Progenitor cell of endocrine pancreas (in vitro differentiated cells): Measurements from ENCODE around the gene PEX19. TPM values are rescaled to one million over a fixed set of nuclear protein-coding genes. Genes with fewer than 3 reads are reported as not detected.

ENCODE experiments used
- DNase-seq: peaks from one replicate; pipeline ENCODE4 v3.0.0; 2021; ENCODE audit warnings: low spot score; ENCODE audit not compliant: unreplicated experiment
- H3K27ac Mint-ChIP-seq: 2 replicates; pipeline ENCODE4 v1.8.0; 2021; ENCODE audit warnings: mild to moderate bottlenecking, moderate library complexity, mixed read lengths
- H3K27me3 Mint-ChIP-seq: 2 replicates; pipeline ENCODE4 v1.8.0; 2021; ENCODE audit warnings: mixed read lengths
- H3K36me3 Mint-ChIP-seq: 2 replicates; pipeline ENCODE4 v1.8.0; 2022; ENCODE audit warnings: mixed read lengths; ENCODE audit not compliant: insufficient read depth
- H3K4me1 Mint-ChIP-seq: 2 replicates; pipeline ENCODE4 v1.8.0; 2021; ENCODE audit warnings: low read depth, mixed read lengths
- H3K4me3 Mint-ChIP-seq: 2 replicates; pipeline ENCODE4 v1.8.0; 2021; ENCODE audit warnings: low read depth, mild to moderate bottlenecking, moderate library complexity, mixed read lengths
- H3K9me3 Mint-ChIP-seq: 2 replicates; pipeline ENCODE4 v1.8.0; 2021; ENCODE audit warnings: low read depth, mixed read lengths
- total RNA-seq: library from RNA; stranded (reverse); gene quantifications from 2 replicates; pipeline ENCODE4 v1.2.1, GENCODE V29; 2021
- TF ChIP-seq, protein P1 (sequence below): fragments of 200-600 bp; sonication (generic); IDR thresholded peaks from one replicate; pipeline ENCODE4 v1.5.0; 2021; ENCODE audit warnings: antibody characterized with exemption, mild to moderate bottlenecking; ENCODE audit not compliant: unreplicated experiment

The PEX19 gene
- total RNA-seq, 1 donor from 2014 or later: 73.8 TPM

DNA sequence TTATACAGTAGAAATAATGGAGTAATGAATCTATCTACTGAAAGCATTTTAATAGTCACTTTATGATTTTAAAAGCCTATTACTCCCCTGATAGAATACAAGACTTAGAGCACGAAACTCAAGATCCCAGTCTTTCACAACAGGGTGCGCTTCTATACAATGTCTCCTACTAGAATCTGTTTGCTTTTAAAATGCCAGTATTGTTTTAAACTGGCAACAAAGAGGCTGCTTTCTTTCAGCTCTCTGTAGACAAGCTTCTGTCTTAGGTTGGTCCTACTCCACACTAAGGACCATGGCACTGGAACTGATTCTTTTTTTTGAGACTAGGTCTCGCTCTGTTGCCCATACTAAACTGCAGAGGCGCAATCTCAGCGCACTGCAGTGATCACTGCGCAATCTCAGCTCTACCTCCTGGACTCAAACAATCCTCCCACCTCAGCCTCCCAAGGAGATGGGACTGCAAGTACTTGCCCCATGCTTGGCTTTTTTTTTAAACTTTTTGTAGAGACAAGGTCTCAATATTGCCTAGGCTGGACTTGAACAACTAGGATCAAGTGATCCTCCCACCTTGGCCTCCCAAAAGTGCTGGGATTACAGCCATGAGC lies 27.4 kb downstream of the PEX19 start:
- no peaks in the 10 kb centered on the region for H3K27me3 Mint-ChIP-seq
- TF ChIP-seq, protein P1, sequence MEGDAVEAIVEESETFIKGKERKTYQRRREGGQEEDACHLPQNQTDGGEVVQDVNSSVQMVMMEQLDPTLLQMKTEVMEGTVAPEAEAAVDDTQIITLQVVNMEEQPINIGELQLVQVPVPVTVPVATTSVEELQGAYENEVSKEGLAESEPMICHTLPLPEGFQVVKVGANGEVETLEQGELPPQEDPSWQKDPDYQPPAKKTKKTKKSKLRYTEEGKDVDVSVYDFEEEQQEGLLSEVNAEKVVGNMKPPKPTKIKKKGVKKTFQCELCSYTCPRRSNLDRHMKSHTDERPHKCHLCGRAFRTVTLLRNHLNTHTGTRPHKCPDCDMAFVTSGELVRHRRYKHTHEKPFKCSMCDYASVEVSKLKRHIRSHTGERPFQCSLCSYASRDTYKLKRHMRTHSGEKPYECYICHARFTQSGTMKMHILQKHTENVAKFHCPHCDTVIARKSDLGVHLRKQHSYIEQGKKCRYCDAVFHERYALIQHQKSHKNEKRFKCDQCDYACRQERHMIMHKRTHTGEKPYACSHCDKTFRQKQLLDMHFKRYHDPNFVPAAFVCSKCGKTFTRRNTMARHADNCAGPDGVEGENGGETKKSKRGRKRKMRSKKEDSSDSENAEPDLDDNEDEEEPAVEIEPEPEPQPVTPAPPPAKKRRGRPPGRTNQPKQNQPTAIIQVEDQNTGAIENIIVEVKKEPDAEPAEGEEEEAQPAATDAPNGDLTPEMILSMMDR: no peak
- no peaks in the 10 kb centered on the region for H3K9me3 Mint-ChIP-seq
- H3K36me3 Mint-ChIP-seq: peaks cover 5% of the 10 kb centered on the region
- no peak for DNase-seq
- peak overlapping the region; percentile 43 for H3K27ac Mint-ChIP-seq
- no peak overlapping the region for H3K4me3 Mint-ChIP-seq
- H3K4me1 Mint-ChIP-seq: peaks cover 30% of the 10 kb centered on the region

DNA sequence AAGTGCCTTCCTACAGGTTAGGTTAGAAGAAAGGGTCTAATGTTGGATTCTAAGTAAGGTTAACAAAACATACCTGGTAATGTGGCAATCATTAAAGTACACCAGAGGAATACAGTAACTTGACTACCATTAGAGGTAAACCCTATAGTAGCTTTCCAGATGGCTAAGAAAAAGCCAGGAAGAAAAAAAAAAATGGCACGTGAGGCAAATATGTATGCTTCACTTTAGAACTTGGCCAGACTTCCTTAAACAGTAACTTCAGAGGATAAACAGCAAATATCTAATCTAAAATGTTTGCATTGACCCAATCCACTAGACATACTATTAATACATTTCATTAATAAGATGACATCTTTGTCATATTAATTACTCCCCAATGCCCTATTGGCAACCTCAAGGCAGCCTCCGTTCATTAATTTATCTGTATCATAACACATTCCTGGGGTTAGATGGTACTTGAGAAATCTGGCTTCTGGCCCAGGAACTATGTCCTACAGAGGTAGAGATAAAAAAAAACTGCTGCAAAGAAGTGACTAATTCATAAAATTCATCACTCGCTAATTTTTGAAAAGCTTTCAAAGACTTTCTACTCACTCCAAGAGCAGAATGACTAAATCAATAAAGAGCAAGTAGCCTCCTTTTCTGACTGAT lies 28.4 kb downstream of the PEX19 start:
- Mint-ChIP-seq H3K27ac (no peak overlapping the region), H3K9me3 (no peaks in the 10 kb centered on the region), H3K4me1 (peaks cover 35% of the 10 kb centered on the region), H3K4me3 (no peak overlapping the region), H3K27me3 (no peaks in the 10 kb centered on the region), H3K36me3 (peaks cover 5% of the 10 kb centered on the region)
- DNase-seq: no peak
- TF ChIP-seq, protein P1: no peak

DNA sequence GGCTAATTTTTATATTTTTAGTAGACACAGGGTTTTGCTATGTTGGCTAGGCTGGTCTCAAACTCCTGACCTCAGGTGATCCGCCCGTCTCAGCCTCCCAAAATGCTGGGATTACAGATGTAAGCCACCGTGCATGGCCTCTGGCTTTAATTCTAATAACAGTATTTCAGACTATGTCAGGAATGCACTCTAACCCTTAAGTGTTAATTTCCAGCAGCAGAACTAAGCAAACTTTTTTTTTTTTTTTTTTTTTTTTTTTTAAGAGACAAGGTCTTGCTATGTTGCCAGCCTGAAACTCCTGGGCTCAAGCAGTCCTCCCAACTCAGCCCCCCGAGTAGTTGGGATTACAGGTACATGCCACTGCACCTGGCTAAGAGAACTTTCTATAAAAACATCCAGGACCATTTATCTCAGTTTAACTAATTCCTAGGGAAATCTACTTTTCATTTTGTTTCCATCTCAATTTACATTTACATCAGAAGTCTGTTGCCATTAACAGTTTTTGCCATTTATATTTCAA lies 29.1 kb downstream of the PEX19 start:
- peaks cover 29% of the 10 kb centered on the region for H3K4me1 Mint-ChIP-seq
- DNase-seq: no peak
- H3K4me3 Mint-ChIP-seq: no peak overlapping the region
- H3K9me3 Mint-ChIP-seq: no peaks in the 10 kb centered on the region
- no peak overlapping the region for H3K27ac Mint-ChIP-seq
- H3K36me3 Mint-ChIP-seq: peaks cover 5% of the 10 kb centered on the region
- no peaks in the 10 kb centered on the region for H3K27me3 Mint-ChIP-seq
- TF ChIP-seq, protein P1: no peak

- no peak for DNase-seq
- no peak overlapping the region for H3K27ac Mint-ChIP-seq
These were observed 33.0 kb downstream of the PEX19 start for GRCh38 chr1:160251687-160252526.

More at GRCh38 chr1:160251687-160252526, 33.0 kb downstream of the PEX19 start:
- Mint-ChIP-seq H3K4me1 (peaks cover 11% of the 10 kb centered on the region), H3K27me3 (no peaks in the 10 kb centered on the region), H3K36me3 (peaks cover 1% of the 10 kb centered on the region), H3K4me3 (no peak overlapping the region), H3K9me3 (no peaks in the 10 kb centered on the region)
- TF ChIP-seq, protein P1: peak; percentile 80
